ENCODE measurements around the gene CNIH1.
"Not testable (repeated sequence)": the region's sequence is repeated elsewhere in the genome, so short reads cannot be mapped to it uniquely, and the experiment has no call there.

The CNIH1 gene

GRCh38 chr14:54457609-54457996 lies 16.4 kb upstream of the CNIH1 start:
- CTCF ChIA-PET, result interaction anchor here (1.2 kb wide), 1 partner anchor 9 kb away, joined by 4 read pairs; no protein-coding TSS in a partner anchor
- no peak for DNase-seq (ENCODE audit: extremely low spot score)
- POLR2A ChIA-PET, result interaction anchor here (1.6 kb wide), 1 partner anchor 52 kb away, joined by 3 read pairs; no protein-coding TSS in a partner anchor
- no peak for TF ChIP-seq CTCF (IDR thresholded peaks at IDR 0.05; ENCODE audit: control extremely low read depth, extremely low read depth, low read depth, missing control alignments)

- POLR2A ChIA-PET; DNase-seq (ENCODE audit: extremely low spot score): not testable (repeated sequence)
- CTCF ChIA-PET, result interaction anchor here (1.1 to 1.2 kb wide), 2 partner anchors 10 to 31 kb away, joined by 4 read pairs; no protein-coding TSS in a partner anchor
These were observed 15.8 kb upstream of the CNIH1 start for GRCh38 chr14:54456820-54457608.

- CTCF ChIA-PET, result no interaction called here
- TF ChIP-seq CTCF (IDR thresholded peaks at IDR 0.05; ENCODE audit: control extremely low read depth, extremely low read depth, low read depth, missing control alignments), result no peak
- DNase-seq (ENCODE audit: extremely low spot score), result no peak
- POLR2A ChIA-PET, result no interaction called here
These were observed 14.2 kb upstream of the CNIH1 start for GRCh38 chr14:54455363-54455762.

GRCh38 chr14:54453990-54454389 lies 12.8 kb upstream of the CNIH1 start:
- CTCF ChIA-PET, result interaction anchor here (0.9 to 1.1 kb wide), 3 partner anchors 10 to 56 kb away, joined by 3 read pairs; no protein-coding TSS in a partner anchor
- POLR2A ChIA-PET; DNase-seq (ENCODE audit: extremely low spot score): not testable (repeated sequence)

GRCh38 chr14:54453252-54453651 lies 12.1 kb upstream of the CNIH1 start:
- TF ChIP-seq CTCF (IDR thresholded peaks at IDR 0.05; ENCODE audit: control extremely low read depth, extremely low read depth, low read depth, missing control alignments), result no peak
- CTCF ChIA-PET, result interaction anchor here (0.9 to 1.0 kb wide), 2 partner anchors 10 to 19 kb away, joined by 3 read pairs; no protein-coding TSS in a partner anchor
- POLR2A ChIA-PET, result no interaction called here
- DNase-seq (ENCODE audit: extremely low spot score), result no peak

- DNase-seq (ENCODE audit: extremely low spot score), result no peak
- no peak for TF ChIP-seq CTCF (IDR thresholded peaks at IDR 0.05; ENCODE audit: control extremely low read depth, extremely low read depth, low read depth, missing control alignments)
- ChIA-PET CTCF (interaction anchor here (1.2 to 2.7 kb wide), 2 partner anchors 10 to 36 kb away, joined by 3 to 8 read pairs; no protein-coding TSS in a partner anchor), POLR2A (no interaction called here)
These were observed 10.8 kb upstream of the CNIH1 start for GRCh38 chr14:54451961-54452360.

GRCh38 chr14:54451121-54451601 lies 10.0 kb upstream of the CNIH1 start:
- TF ChIP-seq CTCF (IDR thresholded peaks at IDR 0.05; ENCODE audit: control extremely low read depth, extremely low read depth, low read depth, missing control alignments), result no peak
- POLR2A ChIA-PET, result no interaction called here
- CTCF ChIA-PET, result interaction anchor here (1.1 to 2.7 kb wide), 6 partner anchors 8 to 355 kb away, joined by 3 to 8 read pairs (median 5); no protein-coding TSS in a partner anchor
- no peak for DNase-seq (ENCODE audit: extremely low spot score)

Data from GM10248 (cell line).